Measurements from ENCODE around the gene CFAP119.

The CFAP119 gene

GRCh38 chr16:30782486-30783279 lies 20.8 kb upstream of the CFAP119 start:
- DNase-seq (ENCODE audit: low read depth), result no peak

- DNase-seq (ENCODE audit: low read depth), result no peak
These were observed 18.7 kb upstream of the CFAP119 start for GRCh38 chr16:30780549-30780948.

- DNase-seq (ENCODE audit: low read depth), result no peak
These were observed 18.2 kb upstream of the CFAP119 start for GRCh38 chr16:30780021-30780420.

GRCh38 chr16:30779596-30779995 lies 17.7 kb upstream of the CFAP119 start:
- DNase-seq (ENCODE audit: low read depth), result no peak

GRCh38 chr16:30778549-30779244 lies 16.8 kb upstream of the CFAP119 start:
- DNase-seq (ENCODE audit: low read depth), result no peak

GRCh38 chr16:30777591-30778297 lies 15.9 kb upstream of the CFAP119 start:
- no peak for DNase-seq (ENCODE audit: low read depth)

GRCh38 chr16:30775392-30776188 lies 13.7 kb upstream of the CFAP119 start:
- DNase-seq (ENCODE audit: low read depth), result no peak

- no peak for DNase-seq (ENCODE audit: low read depth)
These were observed 13.2 kb upstream of the CFAP119 start for GRCh38 chr16:30775131-30775391.

GRCh38 chr16:30774367-30775130 lies 12.7 kb upstream of the CFAP119 start:
- DNase-seq (ENCODE audit: low read depth), result no peak

- no peak for DNase-seq (ENCODE audit: low read depth)
These were observed 12.0 kb upstream of the CFAP119 start for GRCh38 chr16:30773826-30774225.

GRCh38 chr16:30771726-30772125 lies 9.9 kb upstream of the CFAP119 start:
- DNase-seq (ENCODE audit: low read depth), result no peak

- DNase-seq (ENCODE audit: low read depth), result no peak
These were observed 7.7 kb upstream of the CFAP119 start for GRCh38 chr16:30769379-30770089.

- no peak for DNase-seq (ENCODE audit: low read depth)
These were observed 6.8 kb upstream of the CFAP119 start for GRCh38 chr16:30768583-30769181.

GRCh38 chr16:30767767-30768465 lies 6.1 kb upstream of the CFAP119 start:
- DNase-seq (ENCODE audit: low read depth), result no peak

- DNase-seq (ENCODE audit: low read depth), result no peak
These were observed 5.0 kb upstream of the CFAP119 start for GRCh38 chr16:30766933-30767284.

- DNase-seq (ENCODE audit: low read depth), result no peak
These were observed 4.5 kb upstream of the CFAP119 start for GRCh38 chr16:30766206-30766932.

- DNase-seq (ENCODE audit: low read depth), result no peak
These were observed 3.1 kb upstream of the CFAP119 start for GRCh38 chr16:30764816-30765465.

- DNase-seq (ENCODE audit: low read depth), result no peak
These were observed 2.2 kb upstream of the CFAP119 start for GRCh38 chr16:30764086-30764485.

Measured in T follicular helper cell (primary cell).